Loucy (cell line): ENCODE results near the gene HEXD.

Experiments used
- H2AFZ ChIP-seq: fragments of 200-600 bp; sonication (generic); 2 replicates; pipeline ENCODE4 v1.6.0; 2016; ENCODE audit warnings: antibody characterized with exemption, mild to moderate bottlenecking, low read length, moderate library complexity
- H3F3A ChIP-seq: fragments of 200-600 bp; 2 replicates; pipeline ENCODE4 v1.6.0; 2016; ENCODE audit warnings: antibody characterized with exemption, low read depth, mild to moderate bottlenecking
- H3K27me3 ChIP-seq: fragments of 200-600 bp; sonication (generic); 2 replicates; pipeline ENCODE4 v1.6.1; 2014; ENCODE audit warnings: low read length, mild to moderate bottlenecking; ENCODE audit not compliant: insufficient read depth, poor library complexity, severe bottlenecking
- H3K36me3 ChIP-seq: fragments of 200-600 bp; sonication (generic); 2 replicates; pipeline ENCODE4 v1.6.1; 2016; ENCODE audit warnings: low read length; ENCODE audit not compliant: insufficient read depth
- H3K4me1 ChIP-seq: fragments of 200-600 bp; sonication (generic); 2 replicates; pipeline ENCODE4 v1.5.1; 2014; ENCODE audit warnings: low read length, mild to moderate bottlenecking; ENCODE audit not compliant: insufficient read depth, poor library complexity, severe bottlenecking
- H3K4me2 ChIP-seq: fragments of 200-600 bp; sonication (generic); 2 replicates; pipeline ENCODE4 v1.6.0; 2014; ENCODE audit warnings: antibody characterized with exemption, low read length, low read depth, mild to moderate bottlenecking; ENCODE audit not compliant: poor library complexity, severe bottlenecking
- H3K4me3 ChIP-seq: fragments of 200-600 bp; sonication (generic); 2 replicates; pipeline ENCODE4 v1.5.1; 2014; ENCODE audit warnings: low read length, mild to moderate bottlenecking, mixed read lengths; ENCODE audit not compliant: poor library complexity, severe bottlenecking
- H3K79me2 ChIP-seq: fragments of 200-600 bp; sonication (generic); 2 replicates; pipeline ENCODE4 v1.6.1; 2014; ENCODE audit warnings: low read length; ENCODE audit not compliant: insufficient read depth
- H3K9ac ChIP-seq: fragments of 200-600 bp; sonication (generic); 2 replicates; pipeline ENCODE4 v1.6.0; 2014; ENCODE audit warnings: mild to moderate bottlenecking, low read depth, low read length, moderate library complexity; ENCODE audit not compliant: poor library complexity, severe bottlenecking
- H3K9me2 ChIP-seq: fragments of 200-600 bp; sonication (generic); replicated peaks from 2 replicates; pipeline ENCODE4 v1.6.1; 2016; ENCODE audit warnings: low read depth, low read length, mixed read lengths
- H3K9me3 ChIP-seq: fragments of 200-600 bp; sonication (generic); 2 replicates; pipeline ENCODE4 v1.6.1; 2014; ENCODE audit warnings: mild to moderate bottlenecking, antibody characterized with exemption, low read length, low read depth; ENCODE audit not compliant: insufficient read depth
- H4K20me1 ChIP-seq: fragments of 200-600 bp; sonication (generic); 2 replicates; pipeline ENCODE4 v1.6.0; 2014; ENCODE audit warnings: antibody characterized with exemption, low read length, mild to moderate bottlenecking; ENCODE audit not compliant: insufficient read depth, poor library complexity, severe bottlenecking
- EZH2phosphoT487 ChIP-seq: fragments of 200-600 bp; IDR thresholded peaks from 2 replicates; pipeline ENCODE4 v1.6.1; 2018; ENCODE audit warnings: antibody characterized with exemption, mild to moderate bottlenecking, moderate library complexity, borderline replicate concordance
- TF ChIP-seq, protein P1 (sequence below): fragments of 200-600 bp; sonication (generic); conservative IDR thresholded peaks from 2 replicates; pipeline ENCODE4 v1.5.1; 2014; ENCODE audit warnings: mild to moderate bottlenecking, antibody characterized with exemption, low read length

Gene HEXD

DNA sequence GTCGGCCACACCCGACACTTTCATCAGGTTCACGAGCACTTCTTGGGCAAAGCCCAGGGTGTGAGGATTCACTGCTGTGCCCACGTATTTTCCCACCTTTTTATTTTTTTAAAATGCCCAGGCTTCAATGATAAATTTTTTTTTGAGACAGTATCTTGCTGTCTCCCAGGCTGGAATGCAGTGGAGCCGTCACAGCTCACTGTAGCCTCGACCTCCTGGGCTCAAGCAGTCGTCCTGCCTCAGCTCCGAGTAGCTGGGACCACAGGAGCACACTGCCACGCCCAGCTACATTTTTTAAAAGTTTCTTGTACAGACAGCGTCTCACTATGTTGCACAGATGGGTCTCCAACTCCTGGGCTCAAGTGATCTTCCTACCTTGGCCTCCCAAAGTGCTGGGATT lies 28.8 kb upstream of the HEXD start:
- no peaks in the 10 kb centered on the region for H3K79me2 ChIP-seq
- H3K4me2 ChIP-seq, result no peak overlapping the region
- H3K36me3 ChIP-seq, result peaks cover 5% of the 10 kb centered on the region; the same call in 1 of the 2 replicates
- no peaks in the 10 kb centered on the region for H3K9me3 ChIP-seq
- TF ChIP-seq EZH2phosphoT487, result no peak
- TF ChIP-seq, protein P1, sequence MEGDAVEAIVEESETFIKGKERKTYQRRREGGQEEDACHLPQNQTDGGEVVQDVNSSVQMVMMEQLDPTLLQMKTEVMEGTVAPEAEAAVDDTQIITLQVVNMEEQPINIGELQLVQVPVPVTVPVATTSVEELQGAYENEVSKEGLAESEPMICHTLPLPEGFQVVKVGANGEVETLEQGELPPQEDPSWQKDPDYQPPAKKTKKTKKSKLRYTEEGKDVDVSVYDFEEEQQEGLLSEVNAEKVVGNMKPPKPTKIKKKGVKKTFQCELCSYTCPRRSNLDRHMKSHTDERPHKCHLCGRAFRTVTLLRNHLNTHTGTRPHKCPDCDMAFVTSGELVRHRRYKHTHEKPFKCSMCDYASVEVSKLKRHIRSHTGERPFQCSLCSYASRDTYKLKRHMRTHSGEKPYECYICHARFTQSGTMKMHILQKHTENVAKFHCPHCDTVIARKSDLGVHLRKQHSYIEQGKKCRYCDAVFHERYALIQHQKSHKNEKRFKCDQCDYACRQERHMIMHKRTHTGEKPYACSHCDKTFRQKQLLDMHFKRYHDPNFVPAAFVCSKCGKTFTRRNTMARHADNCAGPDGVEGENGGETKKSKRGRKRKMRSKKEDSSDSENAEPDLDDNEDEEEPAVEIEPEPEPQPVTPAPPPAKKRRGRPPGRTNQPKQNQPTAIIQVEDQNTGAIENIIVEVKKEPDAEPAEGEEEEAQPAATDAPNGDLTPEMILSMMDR, result no peak
- no peaks in the 10 kb centered on the region for H3F3A ChIP-seq
- no peak overlapping the region for H3K4me3 ChIP-seq
- H3K9me2 ChIP-seq, result no peaks in the 10 kb centered on the region
- H3K9ac ChIP-seq, result no peak overlapping the region
- H3K4me1 ChIP-seq, result no peaks in the 10 kb centered on the region
- H4K20me1 ChIP-seq, result no peaks in the 10 kb centered on the region
- no peaks in the 10 kb centered on the region for H3K27me3 ChIP-seq
- H2AFZ ChIP-seq, result no peak overlapping the region

DNA sequence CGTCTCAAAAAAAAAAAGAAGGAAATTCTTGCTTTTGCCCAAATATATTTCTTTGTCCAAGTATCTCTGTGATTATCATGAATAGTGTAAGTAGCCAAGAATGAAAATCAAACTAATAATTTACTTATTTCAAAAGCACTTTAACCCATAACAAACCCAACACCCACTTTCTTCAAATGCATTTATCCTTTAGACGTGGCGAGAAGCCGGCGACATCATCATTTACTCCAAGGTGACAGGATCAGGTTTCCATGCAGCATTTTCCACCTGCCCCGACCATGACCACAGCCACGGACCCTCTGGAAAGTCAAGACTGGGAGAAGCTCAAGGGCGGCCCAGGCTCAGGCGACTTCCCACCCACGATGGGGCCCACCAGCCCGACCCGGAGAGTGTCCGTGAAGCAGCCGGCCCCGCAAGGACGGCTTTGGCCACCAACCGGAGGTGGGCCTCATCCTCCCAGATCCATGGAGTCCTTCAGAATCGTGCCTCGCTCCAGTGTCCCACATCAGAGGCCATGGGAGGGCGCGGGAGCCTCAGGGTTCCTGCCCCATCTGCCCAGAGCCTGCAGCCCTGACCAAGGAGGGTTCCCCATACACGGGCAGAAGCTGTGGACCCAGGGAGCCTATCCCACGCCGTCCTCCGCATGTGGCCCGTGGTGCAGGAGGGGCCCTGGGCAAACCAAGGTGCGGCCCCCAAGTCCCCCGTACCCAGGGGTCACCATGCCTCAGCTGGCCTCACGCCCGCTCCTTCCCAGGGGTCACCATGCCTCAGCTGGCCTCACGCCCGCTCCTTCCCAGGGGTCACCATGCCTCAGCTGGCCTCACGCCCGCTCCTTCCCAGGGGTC lies 27.9 kb upstream of the HEXD start:
- no peaks in the 10 kb centered on the region for H3F3A ChIP-seq
- H3K36me3 ChIP-seq, result peaks cover 5% of the 10 kb centered on the region; the same call in 1 of the 2 replicates
- no peak overlapping the region for H2AFZ ChIP-seq
- no peaks in the 10 kb centered on the region for H3K9me2 ChIP-seq
- no peak overlapping the region for H3K4me2 ChIP-seq
- H3K27me3 ChIP-seq, result no peaks in the 10 kb centered on the region
- H3K9me3 ChIP-seq, result no peaks in the 10 kb centered on the region
- TF ChIP-seq EZH2phosphoT487, result no peak
- TF ChIP-seq, protein P1, result no peak
- H4K20me1 ChIP-seq, result no peaks in the 10 kb centered on the region
- H3K4me3 ChIP-seq, result no peak overlapping the region
- no peaks in the 10 kb centered on the region for H3K79me2 ChIP-seq
- no peaks in the 10 kb centered on the region for H3K4me1 ChIP-seq
- H3K9ac ChIP-seq, result no peak overlapping the region

DNA sequence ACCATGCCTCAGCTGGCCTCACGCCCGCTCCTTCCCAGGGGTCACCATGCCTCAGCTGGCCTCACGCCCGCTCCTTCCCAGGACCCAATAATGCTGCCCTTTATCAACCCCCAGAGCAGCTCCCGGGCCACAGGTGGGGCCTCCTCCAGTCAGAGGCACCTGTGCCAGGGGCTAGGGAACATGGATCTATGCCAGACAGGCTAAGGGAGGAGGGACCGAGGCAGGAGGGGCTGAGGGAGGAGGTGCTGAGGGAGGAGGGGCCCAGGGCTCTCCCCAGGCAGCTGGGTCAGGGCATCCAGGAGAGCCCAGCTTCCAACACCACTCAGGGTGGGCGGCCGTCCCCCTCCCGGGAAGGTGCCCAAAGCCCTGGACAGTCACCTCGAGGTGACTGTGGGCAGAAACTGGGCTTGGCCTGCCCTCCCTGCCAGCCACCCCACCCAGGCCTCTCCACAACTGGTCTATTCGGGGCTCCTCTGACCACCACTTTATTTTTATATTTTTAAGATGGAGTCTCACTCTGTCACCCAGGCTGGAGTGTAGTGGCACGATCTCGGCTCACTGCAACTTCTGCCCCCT lies 27.2 kb upstream of the HEXD start:
- Histone ChIP-seq H3K79me2 (no peaks in the 10 kb centered on the region), H2AFZ (no peak overlapping the region), H4K20me1 (no peaks in the 10 kb centered on the region), H3K4me1 (no peaks in the 10 kb centered on the region), H3K27me3 (no peaks in the 10 kb centered on the region), H3K36me3 (peaks cover 5% of the 10 kb centered on the region; the same call in 1 of the 2 replicates), H3F3A (no peaks in the 10 kb centered on the region), H3K4me3 (no peak overlapping the region), H3K9me3 (no peaks in the 10 kb centered on the region), H3K4me2 (no peak overlapping the region), H3K9ac (no peak overlapping the region), H3K9me2 (no peaks in the 10 kb centered on the region)
- TF ChIP-seq EZH2phosphoT487, result no peak
- TF ChIP-seq, protein P1, result no peak
